H1 (cell line): ENCODE data around the gene KCNK7.

ENCODE experiments used
- BRCA1 ChIP-seq: IDR thresholded peaks from 2 replicates; pipeline ENCODE4 v1.6.1; 2012; ENCODE audit warnings: low read depth, low read length, improper control_type of control experiment
- CTCF ChIP-seq, 3 experiments: IDR thresholded peaks; 1 replicate in 2 of 3; 2 replicates in 1 of 3; pipeline versions ENCODE4 v1.5.1 to v1.6.1; 2011; ENCODE audit warnings: low read length in 3 of 3, mild to moderate bottlenecking in 3 of 3, inconsistent platforms in 2 of 3, low read depth in 1 of 3, moderate library complexity in 1 of 3; ENCODE audit not compliant: insufficient read depth in 1 of 3; ENCODE audit errors: control extremely low read depth in 1 of 3
- GABPA ChIP-seq: IDR thresholded peaks from 2 replicates; pipeline ENCODE4 v1.6.1; 2011; ENCODE audit warnings: mild to moderate bottlenecking, low read length, moderate library complexity, borderline replicate concordance; ENCODE audit not compliant: insufficient read depth
- TCF12 ChIP-seq: IDR thresholded peaks from 2 replicates; pipeline ENCODE4 v1.6.1; 2011; ENCODE audit warnings: low read depth, mild to moderate bottlenecking, low read length

- no peak for TF ChIP-seq TCF12
- no peak for TF ChIP-seq CTCF (IDR thresholded peaks at IDR 0.05; ENCODE audit: control extremely low read depth in 1 of 3, insufficient read depth in 1 of 3, low read depth in 1 of 3, low read length in 3 of 3)
- no peak for TF ChIP-seq GABPA
- TF ChIP-seq BRCA1: no peak
These were observed 20.6 kb downstream of the KCNK7 start for GRCh38 chr11:65574811-65575567.
